DOHH2 (cell line): ENCODE results near the gene C8G.

ENCODE experiments used
- EZH2phosphoT487 ChIP-seq: fragments of 200-600 bp; sonication (generic); IDR thresholded peaks from 2 replicates; pipeline ENCODE4 v1.6.1; 2017; ENCODE audit warnings: borderline replicate concordance, mild to moderate bottlenecking, antibody characterized with exemption, low read length, moderate library complexity, mixed read lengths
- TF ChIP-seq, protein P1 (sequence below): fragments of 200-600 bp; sonication (generic); IDR thresholded peaks from one replicate; pipeline ENCODE4 v1.5.1; 2014; ENCODE audit warnings: antibody characterized with exemption, mild to moderate bottlenecking, low read depth, low read length; ENCODE audit not compliant: poor library complexity, severe bottlenecking

DNA sequence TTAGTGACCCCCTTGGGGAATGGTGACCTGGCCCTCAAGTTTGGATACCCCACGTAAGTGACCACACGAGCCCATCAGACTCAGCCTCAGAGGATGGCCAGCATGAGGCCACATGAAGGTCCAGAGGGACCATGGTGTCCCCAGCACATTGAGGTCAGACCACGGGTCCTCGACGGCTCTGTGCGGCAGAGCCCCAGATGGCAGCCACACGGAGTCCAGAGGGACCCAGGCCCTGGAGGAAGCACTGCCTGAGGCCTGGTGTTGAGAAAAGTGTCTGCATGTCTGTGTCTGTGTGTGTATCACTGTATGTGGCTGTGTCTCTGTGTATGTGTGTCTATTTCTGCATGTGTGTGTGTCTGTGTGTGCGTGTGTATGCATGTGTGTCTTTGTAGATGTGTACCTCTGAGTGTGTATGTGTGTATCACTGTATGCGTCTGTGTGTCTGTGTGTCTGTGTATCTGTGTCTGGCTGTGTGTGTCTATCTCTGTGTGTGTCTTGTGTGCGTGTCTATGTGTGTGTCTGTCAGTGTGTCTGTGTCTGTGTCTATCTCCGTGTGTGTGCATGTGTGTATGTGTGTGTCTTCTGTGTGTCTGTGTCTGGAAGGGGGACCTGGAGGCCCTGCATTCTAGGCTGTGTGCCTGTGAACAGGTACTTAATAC lies 38.7 kb downstream of the C8G start:
- TF ChIP-seq, protein P1, sequence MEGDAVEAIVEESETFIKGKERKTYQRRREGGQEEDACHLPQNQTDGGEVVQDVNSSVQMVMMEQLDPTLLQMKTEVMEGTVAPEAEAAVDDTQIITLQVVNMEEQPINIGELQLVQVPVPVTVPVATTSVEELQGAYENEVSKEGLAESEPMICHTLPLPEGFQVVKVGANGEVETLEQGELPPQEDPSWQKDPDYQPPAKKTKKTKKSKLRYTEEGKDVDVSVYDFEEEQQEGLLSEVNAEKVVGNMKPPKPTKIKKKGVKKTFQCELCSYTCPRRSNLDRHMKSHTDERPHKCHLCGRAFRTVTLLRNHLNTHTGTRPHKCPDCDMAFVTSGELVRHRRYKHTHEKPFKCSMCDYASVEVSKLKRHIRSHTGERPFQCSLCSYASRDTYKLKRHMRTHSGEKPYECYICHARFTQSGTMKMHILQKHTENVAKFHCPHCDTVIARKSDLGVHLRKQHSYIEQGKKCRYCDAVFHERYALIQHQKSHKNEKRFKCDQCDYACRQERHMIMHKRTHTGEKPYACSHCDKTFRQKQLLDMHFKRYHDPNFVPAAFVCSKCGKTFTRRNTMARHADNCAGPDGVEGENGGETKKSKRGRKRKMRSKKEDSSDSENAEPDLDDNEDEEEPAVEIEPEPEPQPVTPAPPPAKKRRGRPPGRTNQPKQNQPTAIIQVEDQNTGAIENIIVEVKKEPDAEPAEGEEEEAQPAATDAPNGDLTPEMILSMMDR = no peak
- TF ChIP-seq EZH2phosphoT487 = no peak
